Activated T-cell treated with anti-CD3 and anti-CD28 coated beads, Interleukin-2, amount 50 U/mL, for 4 hours (primary cell): Measurements from ENCODE around the gene ENDOG. TPM values are rescaled to one million over a fixed set of nuclear protein-coding genes. Genes with fewer than 3 reads are reported as not detected.
A peak's percentile ranks its signal among the peaks of the same experiment; 100 is the strongest.
"Not testable (repeated sequence)": the region's sequence is repeated elsewhere in the genome, so short reads cannot be mapped to it uniquely, and the experiment has no call there.

ENCODE experiments used
- ATAC-seq, 2 donors: fragments of 200-7000 bp; cut with Tn5 transposase; one replicate each; pipeline ENCODE4 v1.10.0; 2021
- DNase-seq: peaks from one replicate; pipeline ENCODE4 v3.0.0-alpha.2; 2020
- H3K27me3 Mint-ChIP-seq: one replicate; pipeline ENCODE4 v1.8.0; 2021; ENCODE audit warnings: low read depth, mixed read lengths
- H3K36me3 Mint-ChIP-seq: one replicate; pipeline ENCODE4 v1.8.0; 2022; ENCODE audit warnings: mixed read lengths; ENCODE audit not compliant: insufficient read depth
- H3K4me1 Mint-ChIP-seq: one replicate; pipeline ENCODE4 v1.8.0; 2021; ENCODE audit warnings: low read depth, mixed read lengths
- H3K4me3 Mint-ChIP-seq: one replicate; pipeline ENCODE4 v1.8.0; 2021; ENCODE audit warnings: mild to moderate bottlenecking, moderate library complexity, mixed read lengths
- H3K9me3 Mint-ChIP-seq: one replicate; pipeline ENCODE4 v1.8.0; 2021; ENCODE audit warnings: mixed read lengths
- total RNA-seq, 3 donors: library from RNA; stranded (reverse); gene quantifications; one replicate each; pipeline ENCODE4 v1.2.1, GENCODE V29; 2021

The ENDOG gene
- total RNA-seq, 3 donors from 2014 or later: 22.6 to 28.5 (median 26.4) TPM

- peaks cover 16% of the 10 kb centered on the region for H3K36me3 Mint-ChIP-seq
- H3K9me3 Mint-ChIP-seq: peaks cover 13% of the 10 kb centered on the region
- DNase-seq, H3K4me1 Mint-ChIP-seq, H3K4me3 Mint-ChIP-seq, H3K27me3 Mint-ChIP-seq, ATAC-seq: not testable (repeated sequence)
Observed at GRCh38 chr9:128851779-128852600, 33.7 kb downstream of the ENDOG start.

GRCh38 chr9:128852646-128853045 lies 34.3 kb downstream of the ENDOG start:
- H3K4me3 Mint-ChIP-seq, ATAC-seq, H3K4me1 Mint-ChIP-seq, DNase-seq, H3K27me3 Mint-ChIP-seq: not testable (repeated sequence)
- peaks cover 14% of the 10 kb centered on the region for H3K36me3 Mint-ChIP-seq
- peaks cover 13% of the 10 kb centered on the region for H3K9me3 Mint-ChIP-seq

- DNase-seq, H3K27me3 Mint-ChIP-seq, H3K4me1 Mint-ChIP-seq, ATAC-seq, H3K4me3 Mint-ChIP-seq: not testable (repeated sequence)
- Mint-ChIP-seq H3K36me3 (peaks cover 12% of the 10 kb centered on the region), H3K9me3 (peaks cover 13% of the 10 kb centered on the region)
Observed at GRCh38 chr9:128854454-128854853, 36.2 kb downstream of the ENDOG start.

DNA sequence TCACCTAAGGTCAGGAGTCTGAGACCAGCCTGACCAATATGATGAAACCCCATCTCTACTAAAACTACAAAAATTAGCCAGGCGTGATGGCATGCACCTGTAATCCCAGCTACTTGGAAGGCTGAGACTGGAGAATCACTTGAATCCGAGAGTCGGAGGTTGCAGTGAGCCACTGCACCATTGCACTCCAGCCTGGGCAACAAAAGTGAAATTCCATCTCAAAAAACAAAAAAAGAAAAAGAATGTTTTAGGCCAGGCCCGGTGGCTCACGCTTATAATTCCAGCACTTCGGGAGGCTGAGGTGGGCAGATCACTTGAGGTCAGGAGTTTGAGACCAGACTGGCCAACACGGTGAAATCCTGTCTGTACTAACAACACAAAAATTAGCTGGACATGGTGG lies 40.2 kb downstream of the ENDOG start:
- not testable (repeated sequence) for H3K4me1 Mint-ChIP-seq, H3K36me3 Mint-ChIP-seq, H3K27me3 Mint-ChIP-seq, H3K4me3 Mint-ChIP-seq, H3K9me3 Mint-ChIP-seq, DNase-seq, ATAC-seq

GRCh38 chr9:128860937-128861336 lies 42.6 kb downstream of the ENDOG start:
- ATAC-seq (no peak), DNase-seq (no peak)
- Mint-ChIP-seq H3K9me3 (no peaks in the 10 kb centered on the region), H3K4me3 (no peak overlapping the region), H3K4me1 (peaks cover 5% of the 10 kb centered on the region), H3K36me3 (peaks cover 3% of the 10 kb centered on the region), H3K27me3 (no peaks in the 10 kb centered on the region)

DNA sequence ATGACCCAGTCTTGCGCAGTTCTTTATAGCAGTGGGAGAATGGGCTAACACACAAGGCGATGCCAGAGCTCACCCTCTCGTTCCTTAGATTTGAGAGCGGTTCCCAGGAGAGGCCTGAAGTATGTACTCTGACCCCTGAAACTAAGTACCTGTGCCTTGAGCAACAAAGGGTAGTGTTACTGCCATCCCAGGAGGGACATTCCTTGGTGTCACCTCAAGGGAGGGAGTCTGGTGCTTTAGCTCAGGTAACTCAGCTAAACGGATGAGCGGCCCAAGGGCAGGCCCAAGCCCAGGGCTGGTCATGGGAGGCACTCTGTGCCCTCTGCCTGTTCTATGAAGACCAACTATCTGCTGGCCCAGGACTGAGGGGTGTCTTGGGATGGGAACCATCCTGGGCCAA lies 43.2 kb downstream of the ENDOG start:
- ATAC-seq: no peak
- DNase-seq: no peak
- Mint-ChIP-seq H3K9me3 (no peaks in the 10 kb centered on the region), H3K36me3 (peaks cover 3% of the 10 kb centered on the region), H3K27me3 (no peaks in the 10 kb centered on the region), H3K4me1 (peaks cover 6% of the 10 kb centered on the region), H3K4me3 (no peak overlapping the region)

DNA sequence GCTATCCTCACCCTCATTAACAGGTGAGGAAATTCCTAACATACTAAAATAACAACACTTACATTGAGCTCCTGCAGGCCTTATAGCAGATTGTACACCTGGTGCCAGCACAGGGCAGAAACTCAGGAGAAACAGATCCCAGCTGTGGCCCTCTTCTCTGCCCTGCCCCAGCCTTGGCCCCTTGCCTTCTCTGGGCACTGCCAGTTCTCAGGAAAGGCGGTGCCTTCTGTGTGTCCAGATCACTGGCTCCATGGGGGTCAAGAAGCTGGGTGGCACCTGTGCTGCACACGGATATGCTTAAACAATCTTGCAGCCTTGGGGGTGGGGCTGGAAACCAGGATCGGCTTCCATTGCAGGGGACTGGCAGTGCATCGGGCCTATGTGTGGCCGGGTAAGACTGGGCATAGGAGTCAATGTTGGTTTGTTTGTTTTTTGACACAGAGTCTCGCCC lies 44.1 kb downstream of the ENDOG start:
- Mint-ChIP-seq H3K4me1 (peaks cover 6% of the 10 kb centered on the region), H3K9me3 (no peaks in the 10 kb centered on the region), H3K36me3 (peaks cover 3% of the 10 kb centered on the region), H3K4me3 (no peak overlapping the region), H3K27me3 (no peaks in the 10 kb centered on the region)
- ATAC-seq (no peak), DNase-seq (no peak)

DNA sequence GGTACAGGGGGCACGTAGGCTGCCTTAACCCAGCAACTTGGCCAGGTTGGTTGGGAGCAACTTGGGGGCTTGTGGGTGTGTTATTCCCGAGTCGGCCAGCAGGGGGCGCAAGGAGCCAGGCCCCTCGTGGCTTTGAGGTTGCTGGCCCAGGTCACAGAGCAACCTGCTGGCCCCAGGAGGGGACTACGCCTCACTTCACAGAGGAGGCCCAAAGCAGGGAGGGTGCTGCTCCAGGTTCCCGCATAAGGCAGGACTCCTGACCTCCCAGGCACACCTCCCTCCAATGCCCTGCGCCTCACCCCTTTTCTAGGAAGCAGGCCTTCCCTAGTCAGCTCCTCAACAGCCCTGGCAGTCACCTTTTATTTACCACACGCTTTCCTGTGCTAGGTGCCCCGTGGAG lies 45.3 kb downstream of the ENDOG start:
- H3K4me3 Mint-ChIP-seq: no peak overlapping the region

DNA sequence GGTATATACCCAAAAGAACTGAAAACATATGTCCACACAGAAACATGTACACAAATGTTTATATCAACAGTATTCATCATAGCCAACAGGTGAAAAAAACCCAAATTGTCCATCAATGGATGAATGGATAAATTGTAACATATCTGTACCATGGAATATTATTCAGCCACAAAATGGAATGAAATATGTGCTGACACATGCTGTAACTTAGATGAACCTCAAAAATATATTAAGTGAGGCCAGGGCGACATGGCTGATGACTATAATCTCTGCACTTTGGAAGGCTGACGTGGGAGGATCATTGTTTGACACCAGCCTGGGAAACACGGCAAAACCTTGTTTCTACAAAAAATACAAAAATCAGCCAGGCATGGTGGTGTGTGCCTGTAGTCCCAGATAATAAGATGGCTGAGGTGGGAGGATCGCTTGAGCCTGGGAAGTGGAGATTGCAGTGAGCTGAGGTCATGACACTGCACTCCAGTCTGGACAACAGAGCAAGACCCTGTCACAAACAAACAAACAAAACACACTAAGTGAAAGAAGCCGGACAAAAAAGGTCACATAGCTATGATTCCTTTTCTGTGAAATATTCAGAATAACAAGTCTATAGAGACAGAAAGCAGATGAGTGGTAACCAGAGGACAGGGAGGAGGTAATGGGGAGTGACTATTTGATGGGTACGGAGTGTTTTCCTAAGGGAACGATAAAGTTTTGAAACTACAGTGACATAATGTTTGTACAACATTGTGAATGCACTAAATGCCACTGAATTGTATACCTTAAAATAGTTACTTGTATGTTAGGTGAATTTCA lies 52.0 kb downstream of the ENDOG start:
- no peak for DNase-seq
- H3K4me1 Mint-ChIP-seq: peaks cover 5% of the 10 kb centered on the region
- no peaks in the 10 kb centered on the region for H3K27me3 Mint-ChIP-seq
- no peaks in the 10 kb centered on the region for H3K9me3 Mint-ChIP-seq
- H3K36me3 Mint-ChIP-seq: peaks cover 6% of the 10 kb centered on the region
- ATAC-seq: no peak
- no peak overlapping the region for H3K4me3 Mint-ChIP-seq

More for the DNA sequence above, 45.3 kb downstream of the ENDOG start:
- Mint-ChIP-seq H3K27me3 (no peaks in the 10 kb centered on the region), H3K36me3 (peaks cover 3% of the 10 kb centered on the region), H3K9me3 (no peaks in the 10 kb centered on the region), H3K4me1 (peaks cover 6% of the 10 kb centered on the region)
- ATAC-seq (peak; percentile 95 to 96), DNase-seq (peak; percentile 85)

- DNase-seq, ATAC-seq, H3K4me3 Mint-ChIP-seq, H3K4me1 Mint-ChIP-seq, H3K27me3 Mint-ChIP-seq, H3K9me3 Mint-ChIP-seq, H3K36me3 Mint-ChIP-seq: not testable (repeated sequence)
Observed at GRCh38 chr9:128870941-128871265, 52.6 kb downstream of the ENDOG start.

Other genes with a start within 250 kb of the ENDOG start
- 10 to 100 TPM; 27.4 to 37.4 (median 32.0) TPM for gene DYNC2I2, start 161.7 kb upstream of the ENDOG start, total RNA-seq
- gene SET, start 129.3 kb upstream of the ENDOG start, total RNA-seq: 100 to 1,000 TPM; 761 to 865 (median 792) TPM
- gene PKN3, start 116.0 kb upstream of the ENDOG start, total RNA-seq: 10 to 100 TPM in 1 of 3 donors, 1 to 10 TPM in 2; 5.5 to 10.1 (median 8.1) TPM
- gene ZDHHC12, start 94.4 kb upstream of the ENDOG start, total RNA-seq: 10 to 100 TPM; 41.7 to 44.9 (median 43.3) TPM
- 10 to 100 TPM; 10.9 to 14.9 (median 14.5) TPM for gene ZER1, start 46.6 kb upstream of the ENDOG start, total RNA-seq
- 10 to 100 TPM; 23.7 to 26.9 (median 24.6) TPM for gene TBC1D13, start 31.2 kb upstream of the ENDOG start, total RNA-seq
- gene SPOUT1, start 11.3 kb downstream of the ENDOG start, total RNA-seq: 100 to 1,000 TPM; 228 to 233 (median 233) TPM
- 1 to 10 TPM; 4.7 to 5.6 (median 4.8) TPM for gene KYAT1, start 63.5 kb downstream of the ENDOG start, total RNA-seq
- gene LRRC8A, start 63.6 kb downstream of the ENDOG start, total RNA-seq: 10 to 100 TPM; 22.6 to 24.0 (median 23.6) TPM
- under 1 TPM in 1 of 3 donors, not detected in 2; 0.20 TPM for gene PHYHD1, start 102.5 kb downstream of the ENDOG start, total RNA-seq
- gene DOLK, start 129.1 kb downstream of the ENDOG start, total RNA-seq: 10 to 100 TPM; 14.4 to 15.8 (median 15.2) TPM
- gene NUP188, start 129.2 kb downstream of the ENDOG start, total RNA-seq: 100 to 1,000 TPM; 166 to 183 (median 167) TPM
- 10 to 100 TPM; 37.5 to 43.2 (median 40.9) TPM for gene SH3GLB2, start 209.8 kb downstream of the ENDOG start, total RNA-seq
- gene MIGA2, start 218.1 kb downstream of the ENDOG start, total RNA-seq: 10 to 100 TPM; 42.4 to 50.9 (median 46.6) TPM